GM18951 (cell line): Measurements from ENCODE around the gene TBX5.

ENCODE experiments used
- POLR2A ChIP-seq: IDR thresholded peaks from 4 replicates; pipeline ENCODE4 v1.6.1; 2011; ENCODE audit warnings: mild to moderate bottlenecking; ENCODE audit not compliant: insufficient read length, insufficient read depth; ENCODE audit errors: extremely low read depth
- in situ Hi-C: fragments of 300-500 bp; cut with MboI; formaldehyde crosslinking; loops from one replicate; pipeline ENCODE4 v1.12.0; 2022; ENCODE audit warnings: low sequenced_read_pairs, mixed read lengths, inconsistent platforms; ENCODE audit not compliant: unreplicated experiment

TBX5 gene

GRCh38 chr12:114405519-114406271, at the start of gene TBX5:
Gene TBX5, minus strand, starts transcription at chr12:114406144. Its CDS starts 2,246 bp downstream, at chr12:114403898.
- TF ChIP-seq POLR2A: no peak
- in situ Hi-C loops: no loop called here

DNA sequence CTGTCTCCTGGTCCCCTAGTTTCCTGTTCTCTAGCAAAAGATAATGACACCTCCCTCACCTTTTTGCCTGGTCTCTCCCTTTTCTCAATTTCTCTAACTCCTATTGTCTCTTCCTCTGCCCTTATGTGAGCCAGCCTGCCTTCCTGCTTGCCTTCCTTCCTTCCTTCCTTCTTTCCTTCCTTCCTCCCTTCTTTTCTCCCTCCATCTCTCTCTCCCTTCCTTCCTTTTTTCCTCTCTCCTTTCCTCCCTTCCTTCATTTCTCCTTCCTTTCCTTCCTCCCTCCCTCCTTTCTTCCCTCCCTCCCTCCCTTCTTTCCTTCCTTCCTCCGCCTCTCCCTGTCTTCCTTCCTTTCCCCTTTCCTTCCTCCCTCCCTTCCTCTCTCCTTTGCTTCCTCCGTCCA, 45.7 kb upstream of the TBX5 start:
- in situ Hi-C loops: no loop called here
- no peak for TF ChIP-seq POLR2A

DNA sequence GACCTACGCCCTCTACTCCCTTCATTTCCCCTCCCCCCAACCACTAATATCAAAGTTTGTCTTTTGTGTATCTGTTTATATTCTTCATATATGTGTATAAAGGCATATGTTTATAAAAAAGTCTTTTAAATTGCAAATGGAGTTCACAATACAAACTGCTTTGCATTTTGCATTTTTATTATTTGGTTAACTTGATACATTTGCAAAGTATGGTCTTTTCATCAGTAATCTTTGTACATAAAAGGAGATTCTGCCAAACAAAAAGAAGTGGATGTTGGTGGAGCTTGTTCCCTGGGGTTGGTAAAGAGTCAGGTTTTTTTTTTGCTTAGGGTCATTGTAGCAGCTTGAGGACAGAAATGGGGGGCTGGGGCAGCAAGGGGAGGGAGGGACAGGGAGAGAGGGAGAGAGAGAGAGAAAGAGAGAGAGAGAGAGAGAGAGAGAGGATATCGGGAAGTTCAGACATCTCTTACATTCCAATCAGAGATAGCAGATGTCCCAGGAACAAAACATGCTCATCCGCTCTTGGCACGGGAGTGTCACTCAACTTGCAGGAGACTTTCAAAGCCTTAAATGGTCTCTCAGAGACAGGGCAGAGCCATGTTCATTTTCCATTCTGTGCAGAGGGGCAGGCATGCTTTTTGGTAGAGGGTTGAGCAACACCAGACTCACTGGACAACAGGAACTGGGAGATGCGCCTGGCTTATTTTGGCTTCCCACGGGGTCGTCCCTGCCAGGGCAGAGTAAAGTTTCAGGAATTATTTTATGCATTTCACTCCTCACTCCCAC, 44.8 kb upstream of the TBX5 start:
- TF ChIP-seq POLR2A: no peak
- in situ Hi-C loops: no loop called here

DNA sequence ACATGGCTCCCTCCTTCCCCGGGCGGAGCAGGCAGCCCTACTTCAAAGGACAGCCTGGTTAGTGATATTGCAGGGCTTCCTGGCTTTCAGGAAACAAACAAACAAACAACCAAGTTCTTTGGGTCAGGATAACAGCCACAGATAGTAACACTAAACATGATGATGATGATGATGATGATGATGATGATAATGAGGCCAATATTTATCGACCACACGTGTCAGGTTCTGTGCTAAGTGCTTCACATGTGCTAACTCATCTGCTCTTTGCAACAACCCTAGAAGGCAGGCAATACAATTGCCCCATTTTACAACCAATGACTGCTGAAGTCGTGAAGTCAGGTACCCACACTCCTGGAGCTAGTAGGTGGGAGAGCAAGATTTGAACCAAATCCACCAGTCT, 44.1 kb upstream of the TBX5 start:
- in situ Hi-C loops: no loop called here
- no peak for TF ChIP-seq POLR2A

GRCh38 chr12:114448618-114448933, 42.6 kb upstream of the TBX5 start:
- in situ Hi-C loops: loop anchor here (25.0 kb wide), 1 partner anchor 239 kb away; the partner anchor contains the start of gene TBX3
- no peak for TF ChIP-seq POLR2A

GRCh38 chr12:114447799-114448617, 42.1 kb upstream of the TBX5 start:
- in situ Hi-C loops: loop anchor here (25.0 kb wide), 1 partner anchor 239 kb away; the partner anchor contains the start of gene TBX3
- TF ChIP-seq POLR2A: no peak

DNA sequence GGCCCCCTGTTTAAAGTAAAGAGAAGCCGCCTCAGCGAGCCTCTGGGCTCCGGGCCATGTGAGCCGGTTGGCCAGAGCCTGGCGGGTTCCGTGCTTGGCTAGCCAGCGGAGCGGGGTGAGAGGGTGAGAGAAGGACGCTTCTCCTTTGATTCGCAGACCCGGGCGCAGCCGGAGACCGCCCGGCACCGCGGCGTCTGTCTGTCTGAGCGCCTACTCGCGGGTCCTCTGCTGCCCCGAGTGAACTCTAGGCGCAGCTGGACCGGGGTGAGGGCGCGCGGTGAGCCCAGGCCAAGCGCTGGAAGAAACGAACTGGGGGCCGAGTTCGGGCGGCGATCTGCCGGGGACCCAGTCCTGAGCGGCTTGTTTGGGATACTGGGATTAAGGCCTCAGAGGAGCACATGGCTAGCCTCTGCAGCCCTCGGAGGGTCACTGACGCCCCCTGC, 41.4 kb upstream of the TBX5 start:
- TF ChIP-seq POLR2A: no peak
- in situ Hi-C loops: loop anchor here (25.0 kb wide), 1 partner anchor 240 kb away; the partner anchor contains the start of gene TBX3

DNA sequence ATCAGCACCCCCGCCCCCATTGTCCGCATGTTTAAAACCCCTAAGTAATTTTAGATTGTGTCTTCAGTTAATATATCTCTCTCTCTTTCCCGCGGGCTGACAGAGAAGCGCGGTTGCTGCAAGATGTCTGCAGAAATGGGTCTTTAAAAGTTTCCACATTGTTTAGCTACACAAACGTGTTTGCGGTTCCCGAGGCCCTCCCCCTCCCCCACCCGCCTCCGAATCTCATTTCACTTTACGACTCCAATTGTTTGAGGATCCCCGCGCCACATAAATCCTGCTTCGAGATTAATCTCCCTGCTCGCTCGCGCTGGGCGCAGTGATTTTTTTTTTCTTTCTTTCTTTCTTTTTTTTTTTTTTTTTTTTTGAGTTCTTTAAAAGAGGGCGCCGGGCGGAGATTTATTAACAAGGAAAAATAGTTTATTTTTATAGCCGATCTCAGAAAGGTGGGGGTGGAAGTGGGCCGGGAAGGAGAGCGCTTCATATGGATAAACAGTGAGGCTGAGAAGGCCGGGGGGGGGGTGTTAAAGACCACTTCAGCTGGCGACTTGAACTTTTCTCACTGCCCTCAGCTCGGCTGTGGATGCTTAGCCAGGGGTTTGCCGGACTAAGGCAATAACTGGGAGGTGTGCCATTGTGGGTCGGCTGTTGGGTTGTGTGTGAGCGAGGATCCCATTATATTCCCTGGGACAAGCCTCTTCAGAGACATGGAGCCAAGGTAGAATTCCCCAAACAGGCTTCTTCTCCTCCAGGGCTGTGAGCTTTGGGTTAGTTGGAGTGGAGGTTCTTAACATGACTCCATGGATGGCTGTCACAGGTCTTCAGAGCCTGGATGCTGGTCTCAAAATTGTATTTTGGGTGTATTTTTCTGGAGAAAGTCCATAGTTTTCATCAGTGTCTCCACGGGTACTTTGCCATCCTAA, 39.7 kb upstream of the TBX5 start:
- in situ Hi-C loops: loop anchor here (25.0 kb wide), 1 partner anchor 242 kb away; the partner anchor contains the start of gene TBX3

DNA sequence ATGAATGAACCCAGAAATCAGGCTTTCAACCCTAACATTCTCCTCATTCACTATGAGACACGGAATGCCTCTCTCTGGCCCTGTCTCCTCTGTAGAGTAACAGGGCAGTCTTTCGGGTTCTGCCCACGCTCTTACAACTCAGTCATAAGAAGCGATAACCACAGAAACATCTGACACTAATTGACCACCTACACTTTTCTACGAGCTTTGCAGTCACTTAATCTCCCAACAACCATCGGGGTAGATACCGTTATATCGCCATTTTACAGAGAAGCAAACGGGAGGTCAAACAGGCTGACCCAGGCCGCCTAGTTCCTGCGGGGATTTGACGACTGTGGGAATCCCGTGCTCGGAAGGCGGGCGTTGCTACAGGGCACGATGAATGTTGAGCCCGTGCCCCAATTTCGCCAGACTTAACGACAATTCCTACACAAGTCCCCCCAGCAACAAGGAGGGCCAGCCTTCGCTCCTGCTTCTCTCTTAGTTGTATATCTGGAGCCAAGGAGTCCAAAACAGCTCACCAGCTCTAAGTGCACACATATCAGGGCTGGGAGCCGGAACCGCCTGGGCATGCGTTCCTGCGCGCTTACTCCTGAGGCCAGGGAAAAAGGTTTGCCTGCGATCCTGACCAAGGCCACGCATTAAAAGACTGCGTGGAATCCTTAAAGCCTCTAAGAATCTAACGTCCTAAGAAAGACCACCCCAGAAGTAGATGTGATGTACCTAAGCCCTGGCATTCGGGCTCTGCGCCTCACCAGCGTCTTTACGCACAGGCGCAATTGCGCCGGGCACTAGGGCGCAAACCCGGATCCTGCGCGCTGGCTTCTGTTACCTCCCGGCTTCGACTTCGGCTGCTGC, 38.7 kb upstream of the TBX5 start:
- no peak for TF ChIP-seq POLR2A
- in situ Hi-C loops: loop anchor here (25.0 kb wide), 1 partner anchor 243 kb away; the partner anchor contains the start of gene TBX3

More for the DNA sequence above, 39.7 kb upstream of the TBX5 start:
- no peak for TF ChIP-seq POLR2A

GRCh38 chr12:114443607-114444421, 37.9 kb upstream of the TBX5 start:
- no peak for TF ChIP-seq POLR2A

DNA sequence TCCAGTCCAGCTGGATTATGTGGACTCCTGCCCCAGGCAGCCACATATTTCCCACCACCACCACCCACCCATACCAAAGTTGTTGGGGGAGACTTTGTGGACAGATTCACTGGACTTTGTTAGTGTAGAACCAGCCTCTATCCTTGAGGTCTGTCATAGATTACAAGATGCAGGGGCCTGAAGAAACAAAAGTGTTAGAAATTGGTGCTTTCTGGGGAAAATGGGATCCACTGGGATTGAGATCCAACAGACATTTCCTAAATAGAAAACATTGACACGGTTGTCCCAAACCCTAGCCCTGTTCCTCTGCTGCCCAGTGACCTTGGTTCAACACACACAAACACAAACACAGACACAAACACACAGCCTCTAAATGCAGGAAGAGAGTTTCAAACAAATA, 36.6 kb upstream of the TBX5 start:
- in situ Hi-C loops: loop anchor here (25.0 kb wide), 1 partner anchor 245 kb away; the partner anchor contains the start of gene TBX3
- TF ChIP-seq POLR2A: no peak

More at GRCh38 chr12:114443607-114444421, 37.9 kb upstream of the TBX5 start:
- in situ Hi-C loops: loop anchor here (25.0 kb wide), 1 partner anchor 243 kb away; the partner anchor contains the start of gene TBX3
